Karpas-422 (cell line): ENCODE results near the gene C19orf67. TPM values are rescaled to one million over a fixed set of nuclear protein-coding genes. Genes with fewer than 3 reads are reported as not detected.

Source experiments
- DNase-seq: peaks from one replicate; pipeline ENCODE4 v3.0.0-alpha.2; 2015
- H2AFZ ChIP-seq: fragments of 200-600 bp; sonication (generic); 2 replicates; pipeline ENCODE4 v1.6.1; 2014; ENCODE audit warnings: antibody characterized with exemption, low read length, mixed read lengths
- H3K27ac ChIP-seq: fragments of 200-600 bp; sonication (generic); 2 replicates; pipeline ENCODE4 v1.5.1; 2014; ENCODE audit warnings: mild to moderate bottlenecking, low read length, moderate library complexity
- H3K27me3 ChIP-seq: fragments of 200-600 bp; sonication (generic); 2 replicates; pipeline ENCODE4 v1.6.1; 2014; ENCODE audit warnings: low read length, mixed read lengths
- H3K36me3 ChIP-seq: fragments of 200-600 bp; sonication (generic); 2 replicates; pipeline ENCODE4 v1.6.1; 2014; ENCODE audit warnings: low read length, mixed read lengths; ENCODE audit not compliant: insufficient read depth
- H3K4me1 ChIP-seq: fragments of 200-600 bp; sonication (generic); 2 replicates; pipeline ENCODE4 v1.6.1; 2014; ENCODE audit warnings: mild to moderate bottlenecking, low read length, mixed read lengths
- H3K4me2 ChIP-seq: fragments of 200-600 bp; sonication (generic); 2 replicates; pipeline ENCODE4 v1.6.1; 2014; ENCODE audit warnings: low read length, low read depth, mild to moderate bottlenecking; ENCODE audit not compliant: poor library complexity, severe bottlenecking
- H3K4me3 ChIP-seq: fragments of 200-600 bp; sonication (generic); 2 replicates; pipeline ENCODE4 v1.5.1; 2014; ENCODE audit warnings: mild to moderate bottlenecking, antibody characterized with exemption, low read length, mixed read lengths
- H3K79me2 ChIP-seq: fragments of 200-600 bp; sonication (generic); 2 replicates; pipeline ENCODE4 v1.6.1; 2014; ENCODE audit warnings: mild to moderate bottlenecking, low read length, mixed read lengths
- H3K9ac ChIP-seq: fragments of 200-600 bp; sonication (generic); 2 replicates; pipeline ENCODE4 v1.6.0; 2014; ENCODE audit warnings: low read length
- H3K9me2 ChIP-seq: fragments of 200-600 bp; sonication (generic), shearing (Covaris generic); replicated peaks from 2 replicates; pipeline ENCODE4 v1.6.0; 2014; ENCODE audit warnings: mild to moderate bottlenecking, low read length, moderate library complexity; ENCODE audit not compliant: insufficient read depth
- H3K9me3 ChIP-seq: fragments of 300-700, 200-600 bp; sonication (generic); 2 replicates; pipeline ENCODE4 v1.6.1; 2014; ENCODE audit warnings: low read length, mixed read lengths
- H4K20me1 ChIP-seq: fragments of 200-600 bp; sonication (generic); 2 replicates; pipeline ENCODE4 v1.6.1; 2014; ENCODE audit warnings: mild to moderate bottlenecking, antibody characterized with exemption, low read length, low read depth; ENCODE audit not compliant: insufficient read depth
- total RNA-seq: library from RNA; depleted of rRNA; stranded (reverse); fragments of >200 nt; shearing (Covaris generic); gene quantifications from 2 replicates; pipeline ENCODE4 v1.2.3, GENCODE V29; 2014; ENCODE audit warnings: low replicate concordance

Gene C19orf67
- total RNA-seq, 1 experiment from 2014 or later, result 0.37 TPM

- Histone ChIP-seq H3K9me3 (no peaks in the 10 kb centered on the region), H4K20me1 (no peaks in the 10 kb centered on the region), H3K4me3 (no peak overlapping the region), H3K27me3 (no peaks in the 10 kb centered on the region), H3K79me2 (peaks cover 14% of the 10 kb centered on the region; the same call in 1 of the 2 replicates), H3K4me1 (no peaks in the 10 kb centered on the region), H3K36me3 (no peaks in the 10 kb centered on the region), H2AFZ (no peak overlapping the region), H3K4me2 (no peak overlapping the region), H3K9ac (no peak overlapping the region), H3K9me2 (no peaks in the 10 kb centered on the region), H3K27ac (no peak overlapping the region)
- no peak for DNase-seq
Measured at GRCh38 chr19:14106840-14107239, 21.3 kb upstream of the C19orf67 start.

- H3K4me2 ChIP-seq, result no peak overlapping the region
- H3K27ac ChIP-seq, result no peak overlapping the region
- H2AFZ ChIP-seq, result no peak overlapping the region
- DNase-seq, result no peak
- H3K79me2 ChIP-seq, result peaks cover 6% of the 10 kb centered on the region; the same call in 1 of the 2 replicates
- no peaks in the 10 kb centered on the region for H3K9me2 ChIP-seq
- H3K27me3 ChIP-seq, result no peaks in the 10 kb centered on the region
- no peaks in the 10 kb centered on the region for H3K36me3 ChIP-seq
- H3K4me3 ChIP-seq, result no peak overlapping the region
- H3K9me3 ChIP-seq, result no peaks in the 10 kb centered on the region
- no peak overlapping the region for H3K9ac ChIP-seq
- no peaks in the 10 kb centered on the region for H3K4me1 ChIP-seq
- H4K20me1 ChIP-seq, result no peaks in the 10 kb centered on the region
Measured at GRCh38 chr19:14105680-14106079, 20.1 kb upstream of the C19orf67 start.

GRCh38 chr19:14103310-14103709 is 17.7 kb upstream of the C19orf67 start:
- no peak overlapping the region for H3K4me3 ChIP-seq
- no peaks in the 10 kb centered on the region for H3K9me3 ChIP-seq
- H4K20me1 ChIP-seq, result no peaks in the 10 kb centered on the region
- H3K9me2 ChIP-seq, result no peaks in the 10 kb centered on the region
- H2AFZ ChIP-seq, result no peak overlapping the region
- no peak overlapping the region for H3K4me2 ChIP-seq
- no peaks in the 10 kb centered on the region for H3K36me3 ChIP-seq
- H3K27me3 ChIP-seq, result no peaks in the 10 kb centered on the region
- DNase-seq, result peak; percentile 41
- H3K27ac ChIP-seq, result no peak overlapping the region
- no peak overlapping the region for H3K9ac ChIP-seq
- no peaks in the 10 kb centered on the region for H3K79me2 ChIP-seq
- H3K4me1 ChIP-seq, result no peaks in the 10 kb centered on the region

- Histone ChIP-seq H3K79me2 (no peaks in the 10 kb centered on the region), H3K27me3 (no peaks in the 10 kb centered on the region), H3K4me1 (no peaks in the 10 kb centered on the region), H3K36me3 (no peaks in the 10 kb centered on the region), H3K27ac (no peak overlapping the region), H4K20me1 (no peaks in the 10 kb centered on the region), H3K9ac (no peak overlapping the region), H2AFZ (no peak overlapping the region), H3K4me2 (no peak overlapping the region), H3K9me2 (no peaks in the 10 kb centered on the region), H3K9me3 (no peaks in the 10 kb centered on the region), H3K4me3 (no peak overlapping the region)
- no peak for DNase-seq
Measured at GRCh38 chr19:14102756-14103155, 17.2 kb upstream of the C19orf67 start.

GRCh38 chr19:14102102-14102696 is 16.6 kb upstream of the C19orf67 start:
- Histone ChIP-seq H3K9me2 (no peaks in the 10 kb centered on the region), H3K4me2 (no peak overlapping the region), H3K4me3 (no peak overlapping the region), H3K9ac (no peak overlapping the region), H3K9me3 (no peaks in the 10 kb centered on the region), H3K27ac (no peak overlapping the region), H3K27me3 (no peaks in the 10 kb centered on the region), H4K20me1 (no peaks in the 10 kb centered on the region), H2AFZ (no peak overlapping the region), H3K4me1 (no peaks in the 10 kb centered on the region), H3K79me2 (no peaks in the 10 kb centered on the region), H3K36me3 (no peaks in the 10 kb centered on the region)
- DNase-seq, result peak; percentile 40

- Histone ChIP-seq H3K4me2 (no peak overlapping the region), H3K9ac (no peak overlapping the region), H3K36me3 (no peaks in the 10 kb centered on the region), H3K9me3 (no peaks in the 10 kb centered on the region), H3K79me2 (no peaks in the 10 kb centered on the region), H4K20me1 (no peaks in the 10 kb centered on the region), H3K4me1 (no peaks in the 10 kb centered on the region), H3K4me3 (no peak overlapping the region), H2AFZ (no peak overlapping the region), H3K9me2 (no peaks in the 10 kb centered on the region), H3K27me3 (no peaks in the 10 kb centered on the region), H3K27ac (no peak overlapping the region)
- no peak for DNase-seq
Measured at GRCh38 chr19:14101003-14101545, 15.5 kb upstream of the C19orf67 start.

- DNase-seq, result peak; percentile 38
- Histone ChIP-seq H3K9me3 (peaks cover 4% of the 10 kb centered on the region; the same call in 1 of the 2 replicates), H3K4me2 (no peak overlapping the region), H3K4me1 (no peaks in the 10 kb centered on the region), H3K4me3 (no peak overlapping the region), H3K9ac (no peak overlapping the region), H3K9me2 (no peaks in the 10 kb centered on the region), H3K27ac (no peak overlapping the region), H3K79me2 (no peaks in the 10 kb centered on the region), H4K20me1 (no peaks in the 10 kb centered on the region), H2AFZ (no peak overlapping the region), H3K27me3 (no peaks in the 10 kb centered on the region), H3K36me3 (no peaks in the 10 kb centered on the region; the same call in 1 of the 2 replicates)
Measured at GRCh38 chr19:14097532-14098151, 12.1 kb upstream of the C19orf67 start.

GRCh38 chr19:14096272-14096992 is 10.8 kb upstream of the C19orf67 start:
- Histone ChIP-seq H3K27ac (no peak overlapping the region), H3K4me2 (no peak overlapping the region), H3K4me3 (no peak overlapping the region), H3K9me3 (peaks cover 4% of the 10 kb centered on the region; the same call in 1 of the 2 replicates), H2AFZ (no peak overlapping the region), H3K9me2 (no peaks in the 10 kb centered on the region), H3K79me2 (no peaks in the 10 kb centered on the region), H3K27me3 (no peaks in the 10 kb centered on the region), H3K4me1 (peaks cover 9% of the 10 kb centered on the region), H3K9ac (no peak overlapping the region), H4K20me1 (no peaks in the 10 kb centered on the region), H3K36me3 (no peaks in the 10 kb centered on the region; the same call in 1 of the 2 replicates)
- peak; percentile 41 for DNase-seq
